ENCODE measurements around the gene COMT.
"Not testable (repeated sequence)": the region's sequence is repeated elsewhere in the genome, so short reads cannot be mapped to it uniquely, and the experiment has no call there.

Gene COMT

DNA sequence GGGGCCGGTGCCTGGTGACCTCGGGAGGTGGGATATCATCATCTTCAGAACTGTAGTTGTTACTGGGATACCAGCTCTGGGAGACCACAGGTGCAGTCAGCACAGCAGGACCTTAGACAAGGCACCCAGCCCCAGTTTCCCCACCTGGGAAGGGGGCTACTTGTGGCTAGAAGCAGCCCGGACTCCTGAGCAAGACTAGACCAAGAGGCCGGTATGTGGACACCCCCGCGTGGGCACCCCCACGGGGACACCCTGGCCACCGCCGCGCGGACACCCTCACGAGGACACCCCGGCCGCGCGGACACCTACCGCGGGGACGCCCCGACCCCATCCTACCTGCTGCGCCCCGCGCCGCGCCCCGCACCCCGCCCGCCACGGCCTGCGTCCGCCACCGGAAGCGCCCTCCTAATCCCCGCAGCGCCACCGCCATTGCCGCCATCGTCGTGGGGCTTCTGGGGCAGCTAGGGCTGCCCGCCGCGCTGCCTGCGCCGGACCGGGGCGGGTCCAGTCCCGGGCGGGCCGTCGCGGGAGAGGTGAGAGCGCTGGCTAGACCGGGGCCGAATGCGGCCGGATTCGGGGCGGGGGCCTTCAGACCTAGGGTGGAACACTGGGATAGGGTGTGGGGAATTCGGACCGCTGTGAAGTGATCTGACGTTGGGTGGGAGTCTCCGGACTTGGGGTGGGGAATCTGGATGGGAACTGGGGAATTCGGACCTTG is at the start of gene COMT, which contains the start of gene TXNRD2:
Gene COMT, plus strand, starts transcription at position 408 of the 718 bp plus-strand sequence. CDS start 20,755 bp downstream, outside the sequence.
Gene TXNRD2, minus strand, starts transcription at position 454 of the 718 bp plus-strand sequence. Its CDS starts 15 bp downstream, at position 439.
- peak; percentile 38 to 47 for DNase-seq

DNA sequence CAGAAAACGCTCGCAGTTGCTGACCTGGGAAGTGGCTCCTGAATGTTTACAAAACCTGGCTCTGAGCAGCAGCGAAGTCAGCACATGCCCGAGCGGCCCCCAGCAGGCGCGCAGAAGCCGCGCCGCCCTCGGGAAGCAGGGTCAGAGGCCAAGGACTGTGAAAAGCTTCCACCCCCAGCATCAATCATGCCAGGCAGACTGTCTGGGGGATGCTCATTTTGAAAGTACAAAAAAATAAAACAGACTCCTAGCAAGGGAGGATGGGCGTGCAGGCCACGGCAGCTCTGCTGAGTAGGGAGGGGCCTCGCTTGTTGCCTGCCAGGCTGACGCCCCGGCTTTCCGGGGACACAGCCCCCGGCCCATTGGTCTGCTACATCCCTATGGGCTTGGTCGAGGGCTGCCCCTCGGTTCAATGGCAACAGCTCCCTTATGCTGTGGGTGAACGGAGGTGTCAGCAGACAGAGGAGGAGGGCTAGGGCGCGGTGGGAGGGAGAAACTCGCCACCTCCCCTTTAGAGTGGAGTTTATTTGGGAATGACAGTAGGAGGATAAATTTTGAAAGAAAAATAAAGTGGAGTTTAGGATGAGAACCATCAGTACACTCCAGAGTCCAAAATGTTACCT is 49.2 kb upstream of the COMT start:
- peak; percentile 52 to 62 for DNase-seq

GRCh38 chr22:19892925-19893324 is 48.6 kb upstream of the COMT start:
- no peak for DNase-seq

- DNase-seq: no peak
Measured at GRCh38 chr22:19893363-19893762, 48.2 kb upstream of the COMT start.

DNA sequence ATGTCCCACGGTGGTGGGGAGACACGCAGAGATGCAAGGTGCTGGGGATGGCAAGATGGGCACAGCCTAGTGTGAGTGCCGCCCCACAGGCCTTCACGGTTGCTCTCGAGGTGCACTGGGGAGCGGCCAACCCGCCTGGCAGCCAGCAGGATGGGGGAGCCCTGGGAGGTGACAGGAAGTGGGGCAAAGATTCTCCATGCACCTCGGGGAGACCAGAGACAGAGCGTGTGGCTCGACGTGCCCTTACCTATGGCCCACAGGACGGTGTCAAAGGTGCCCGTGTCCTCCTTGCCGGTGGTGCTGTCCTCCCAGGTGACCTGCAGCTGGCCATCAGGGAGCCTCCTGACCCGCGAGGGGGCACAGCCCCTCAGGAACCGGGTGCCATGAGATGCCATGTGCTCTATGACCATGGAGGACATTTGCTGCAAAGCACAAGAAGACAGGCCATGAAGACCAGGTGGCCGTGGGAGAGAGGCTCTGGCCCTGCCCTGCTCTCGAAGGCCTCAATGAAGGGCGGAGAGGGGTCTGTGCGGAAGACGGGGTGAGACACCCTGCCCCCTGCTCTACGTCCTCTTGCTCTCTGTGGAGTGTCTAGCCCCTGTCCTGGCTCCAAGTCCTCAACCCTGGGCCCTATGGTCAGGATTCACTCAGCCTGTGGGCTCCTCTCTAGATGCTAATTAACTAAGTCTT is 46.3 kb upstream of the COMT start:
- DNase-seq: no peak

- peak; percentile 38 to 40 for DNase-seq
Measured at GRCh38 chr22:19896665-19897355, 44.8 kb upstream of the COMT start.

- no peak for DNase-seq
Measured at GRCh38 chr22:19897726-19898125, 43.8 kb upstream of the COMT start.

- DNase-seq: no peak
Measured at GRCh38 chr22:19898145-19898544, 43.4 kb upstream of the COMT start.

GRCh38 chr22:19898831-19899567 is 42.6 kb upstream of the COMT start:
- no peak for DNase-seq

DNA sequence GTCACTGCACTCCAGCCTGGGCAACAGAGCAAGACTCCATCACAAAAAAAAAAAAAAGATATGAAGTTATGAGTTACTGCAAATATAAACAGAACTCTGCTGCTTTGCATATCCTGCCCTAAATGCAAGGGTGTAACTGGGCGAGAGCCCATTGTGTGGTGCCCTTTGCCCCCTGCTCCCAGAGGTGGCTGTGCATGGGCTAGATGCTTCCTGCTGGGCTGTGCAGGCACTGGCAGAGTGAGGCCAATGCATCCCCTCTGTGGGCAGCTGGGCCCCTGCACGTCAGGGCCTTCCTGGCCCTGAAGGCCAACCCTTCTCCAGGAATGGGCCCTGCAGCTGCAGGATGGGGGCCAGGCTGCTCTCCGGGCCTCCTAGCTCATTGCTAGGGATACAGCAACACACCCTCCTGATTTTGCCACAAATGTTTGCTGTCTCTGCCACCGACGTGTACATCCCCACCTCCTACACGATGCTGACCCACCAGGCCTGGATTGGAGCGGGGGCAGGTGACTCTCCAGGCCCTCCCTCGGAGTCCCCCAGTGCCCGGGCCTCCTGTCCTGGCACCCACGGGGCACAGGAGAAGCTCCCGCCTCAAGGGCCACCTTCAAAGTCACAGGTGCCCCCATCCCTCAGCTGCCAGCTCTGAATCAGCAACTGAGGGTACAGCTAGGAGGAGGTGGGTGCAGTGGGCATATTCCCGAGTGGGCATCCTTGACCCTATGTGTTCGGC is 40.7 kb upstream of the COMT start:
- DNase-seq: no peak

DNA sequence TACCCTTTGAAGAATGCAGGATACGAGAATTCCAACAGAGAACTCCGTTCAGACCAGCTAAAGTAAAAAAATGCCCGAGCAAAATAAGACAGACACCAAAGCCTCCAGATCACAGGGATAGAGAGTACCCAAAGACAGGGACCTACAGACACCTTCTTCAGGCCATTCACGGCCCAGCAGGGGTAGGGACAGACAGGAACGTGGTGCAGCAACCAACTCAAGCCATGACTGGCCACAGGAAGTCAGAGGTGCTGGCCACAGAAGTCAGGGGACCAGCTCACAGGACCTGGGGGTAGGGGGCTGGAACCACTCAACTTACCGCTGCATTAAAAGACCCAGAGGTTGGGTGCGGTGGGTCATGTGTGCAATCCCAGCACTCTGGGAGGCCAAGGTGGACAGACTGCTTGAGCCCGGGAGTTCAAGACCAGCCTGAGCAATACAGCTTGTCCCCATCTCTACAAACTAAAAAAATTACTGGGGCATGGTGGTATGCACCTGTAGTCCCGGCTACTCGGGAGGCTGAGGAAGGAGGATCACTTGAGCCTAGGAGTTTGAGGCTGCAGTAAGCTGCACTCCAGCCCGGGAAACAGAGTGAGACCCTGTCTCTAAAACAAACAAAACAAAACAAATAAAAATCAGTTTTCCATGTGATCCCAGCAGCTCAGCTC is 39.9 kb upstream of the COMT start:
- no peak for DNase-seq

- DNase-seq: peak; percentile 31 to 41
Measured at GRCh38 chr22:19902245-19902715, 39.3 kb upstream of the COMT start.

- DNase-seq: no peak
Measured at GRCh38 chr22:19903031-19903430, 38.5 kb upstream of the COMT start.

GRCh38 chr22:19903513-19903912 is 38.1 kb upstream of the COMT start:
- no peak for DNase-seq

GRCh38 chr22:19904174-19904856 is 37.3 kb upstream of the COMT start:
- no peak for DNase-seq

DNA sequence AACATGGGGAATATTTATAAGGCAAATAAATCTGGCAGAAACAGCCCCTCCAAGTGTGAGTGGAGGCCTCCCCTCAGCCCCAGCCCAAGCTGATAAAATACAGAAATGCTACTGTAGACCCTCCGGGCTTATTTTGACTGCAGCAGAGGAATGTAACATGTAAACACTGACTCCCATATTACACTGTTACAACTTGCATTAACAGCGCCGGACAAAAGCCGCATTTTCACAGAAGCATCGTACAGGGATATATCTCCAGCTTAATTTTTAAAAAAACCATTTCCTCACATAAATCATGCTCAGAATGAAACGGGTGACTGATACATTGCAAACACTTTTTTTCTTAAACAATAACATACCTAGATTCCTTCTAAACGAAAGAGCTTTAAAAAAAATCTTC is 36.6 kb upstream of the COMT start:
- no peak for DNase-seq

- DNase-seq: no peak
Measured at GRCh38 chr22:19905347-19906276, 36.0 kb upstream of the COMT start.

DNA sequence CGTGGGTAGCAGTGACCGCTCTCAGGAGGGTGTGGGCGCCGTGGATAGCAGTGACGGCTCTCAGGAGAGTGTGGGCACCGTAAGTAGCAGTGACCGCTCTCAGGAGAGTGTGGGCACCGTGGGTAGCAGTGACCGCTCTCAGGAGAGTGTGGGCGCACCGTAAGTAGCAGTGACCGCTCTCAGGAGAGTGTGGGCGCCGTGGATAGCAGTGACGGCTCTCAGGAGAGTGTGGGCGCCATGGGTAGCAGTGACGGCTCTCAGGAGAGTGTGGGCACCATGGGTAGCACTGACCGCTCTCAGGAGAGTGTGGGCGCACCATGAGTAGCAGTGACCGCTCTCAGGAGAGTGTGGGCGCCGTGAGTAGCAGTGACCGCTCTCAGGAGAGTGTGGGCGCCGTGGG is 34.7 kb upstream of the COMT start:
- not testable (repeated sequence) for DNase-seq

DNA sequence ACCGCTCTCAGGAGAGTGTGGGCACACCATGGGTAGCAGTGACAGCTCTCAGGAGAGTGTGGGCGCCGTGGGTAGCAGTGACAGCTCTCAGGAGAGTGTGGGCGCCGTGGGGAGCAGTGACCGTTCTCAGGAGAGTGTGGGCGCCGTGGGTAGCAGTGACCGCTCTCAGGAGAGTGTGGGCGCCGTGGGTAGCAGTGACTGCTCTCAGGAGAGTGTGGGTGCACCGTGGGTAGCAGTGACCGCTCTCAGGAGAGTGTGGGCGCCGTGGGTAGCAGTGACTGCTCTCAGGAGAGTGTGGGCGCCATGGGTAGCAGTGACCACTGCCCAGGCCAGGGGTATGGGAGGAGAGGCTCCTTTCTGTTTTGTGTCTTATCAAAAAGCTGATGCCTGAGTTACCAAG is 33.7 kb upstream of the COMT start:
- not testable (repeated sequence) for DNase-seq
